Measurements from ENCODE around the gene VPS37B.
"Not testable (repeated sequence)": the region's sequence is repeated elsewhere in the genome, so short reads cannot be mapped to it uniquely, and the experiment has no call there.

VPS37B gene

GRCh38 chr12:122909442-122910288 is 13.7 kb upstream of the VPS37B start:
- peak in 9 of 10 donors; percentile 45 to 95 (median 72) for DNase-seq
- intact Hi-C loops (cut with DNase I), result no loop called here

- DNase-seq, result no peak
- intact Hi-C loops (cut with DNase I), result no loop called here
These were observed 13.0 kb upstream of the VPS37B start for GRCh38 chr12:122908915-122909314.

GRCh38 chr12:122905258-122905657 is 9.3 kb upstream of the VPS37B start:
- intact Hi-C loops (cut with DNase I); DNase-seq: not testable (repeated sequence)

GRCh38 chr12:122903693-122904034 is 7.7 kb upstream of the VPS37B start:
- no peak for DNase-seq
- intact Hi-C loops (cut with DNase I), result no loop called here

GRCh38 chr12:122902854-122903692 is 7.1 kb upstream of the VPS37B start:
- no peak for DNase-seq
- intact Hi-C loops (cut with DNase I), result no loop called here

GRCh38 chr12:122899887-122900286 is 4.0 kb upstream of the VPS37B start:
- intact Hi-C loops (cut with DNase I), result no loop called here
- no peak for DNase-seq

GRCh38 chr12:122896662-122897061 is 738 bp upstream of the VPS37B start:
- no peak for DNase-seq
- intact Hi-C loops (cut with DNase I), result no loop called here

GRCh38 chr12:122895320-122895703 is 612 bp downstream of the VPS37B start:
- no peak for DNase-seq
- intact Hi-C loops (cut with DNase I), result no loop called here

GRCh38 chr12:122894193-122895121 is 1.5 kb downstream of the VPS37B start:
- no peak for DNase-seq
- intact Hi-C loops (cut with DNase I), result no loop called here

- intact Hi-C loops (cut with DNase I), result no loop called here
- DNase-seq, result no peak
These were observed 2.4 kb downstream of the VPS37B start for GRCh38 chr12:122893208-122894153.

GRCh38 chr12:122892724-122893123 is 3.2 kb downstream of the VPS37B start:
- intact Hi-C loops (cut with DNase I); DNase-seq: not testable (repeated sequence)

GRCh38 chr12:122891661-122892525 is 4.0 kb downstream of the VPS37B start:
- DNase-seq, result no peak
- intact Hi-C loops (cut with DNase I), result no loop called here

GRCh38 chr12:122889761-122890520 is 6.0 kb downstream of the VPS37B start:
- intact Hi-C loops (cut with DNase I), result no loop called here
- DNase-seq, result peak in 3 of 10 donors; percentile 53 to 89 (median 83)

GRCh38 chr12:122888232-122888752 is 7.6 kb downstream of the VPS37B start:
- no peak for DNase-seq
- intact Hi-C loops (cut with DNase I), result no loop called here

- intact Hi-C loops (cut with DNase I), result no loop called here
- no peak for DNase-seq
These were observed 8.1 kb downstream of the VPS37B start for GRCh38 chr12:122887819-122888212.

- no peak for DNase-seq
- intact Hi-C loops (cut with DNase I), result no loop called here
These were observed 8.8 kb downstream of the VPS37B start for GRCh38 chr12:122886851-122887818.
